HepG2 (cell line): ENCODE results near the gene MCM3. TPM values are rescaled to one million over a fixed set of nuclear protein-coding genes. Genes with fewer than 3 reads are reported as not detected.

ENCODE experiments used
- ATAC-seq: fragments of 200-7000 bp; cut with Tn5 transposase; 3 replicates; pipeline ENCODE4 v1.9.1; 2020; ENCODE audit warnings: mild to moderate bottlenecking, moderate library complexity
- BruUV-seq: library from RNA; stranded (reverse); fragments of 400-500 nt; replicated peaks from 2 replicates; lab custom pipeline; 2021; lab: Mats Ljungman, UMichigan
- CTCF ChIA-PET: fragments of 300-600 bp; formaldehyde crosslinking; extraction: SDS; loops from one replicate; lab custom pipeline; 2021; ENCODE audit warnings: low total read pairs, inconsistent platforms, low intra/inter-chr PET ratio; lab: Yijun Ruan, JAX
- POLR2A ChIA-PET: fragments of 350-600 bp; sonication (Branson Sonifier 250); formaldehyde crosslinking; loops from one replicate; lab custom pipeline; 2020; ENCODE audit warnings: antibody characterized with exemption, inconsistent platforms; lab: Yijun Ruan, JAX
- DNase-seq: peaks from one replicate; pipeline ENCODE4 v3.0.0-alpha.2; 2015; ENCODE audit warnings: low spot score
- FAIRE-seq: peaks from 3 replicates; lab custom pipeline; 2011; peaks lifted over from hg19 to GRCh38; lab: Jason Lieb, UNC
- H2AFZ ChIP-seq: one replicate; pipeline ENCODE4 v1.6.1; 2011; ENCODE audit warnings: low read length, inconsistent platforms
- H3K27ac ChIP-seq: fragments of 300-600 bp; 3 replicates; pipeline ENCODE4 v1.8.0; 2011; ENCODE audit warnings: mixed run types, mild to moderate bottlenecking, mixed read lengths, low read length, inconsistent platforms; ENCODE audit not compliant: insufficient read depth; ENCODE audit errors: extremely low read length
- H3K27me3 ChIP-seq, 2 experiments: fragments of 200-600 bp in 1 of 2; 2 replicates in 1 of 2; 3 replicates in 1 of 2; pipeline versions ENCODE4 v1.6.0 to v1.8.0; 2011; ENCODE audit warnings: low read length in 2 of 2, mild to moderate bottlenecking in 2 of 2, moderate library complexity in 2 of 2, inconsistent platforms in 1 of 2; ENCODE audit not compliant: insufficient read depth in 2 of 2, control insufficient read depth in 1 of 2
- H3K36me3 ChIP-seq, 2 experiments: fragments of 200-600 bp in 1 of 2; replicated peaks in 1 of 2; 2 replicates in 1 of 2; 3 replicates in 1 of 2; pipeline versions ENCODE4 v1.5.1 to v1.8.0; 2011; ENCODE audit warnings: low read length in 2 of 2, inconsistent platforms in 1 of 2; ENCODE audit not compliant: insufficient read depth in 2 of 2, control insufficient read depth in 1 of 2
- H3K4me1 ChIP-seq: 2 replicates; pipeline ENCODE4 v1.5.1; 2012; ENCODE audit warnings: low read length, inconsistent platforms; ENCODE audit not compliant: insufficient read depth
- H3K4me2 ChIP-seq: 2 replicates; pipeline ENCODE4 v1.6.0; 2011; ENCODE audit warnings: low read depth, low read length, inconsistent platforms
- H3K4me3 ChIP-seq, 3 experiments: fragments of 200-600 bp in 1 of 3; sonication (generic), shearing (Covaris generic) in 1 of 3; replicated peaks in 1 of 3; 2 replicates each; pipeline ENCODE4 v1.5.1; 2011 to 2016; ENCODE audit warnings: low read length in 3 of 3, inconsistent platforms in 2 of 3, low read depth in 2 of 3, mild to moderate bottlenecking in 2 of 3, control low read depth in 1 of 3, mixed read lengths in 1 of 3; ENCODE audit not compliant: insufficient read depth in 1 of 3
- H3K79me2 ChIP-seq: one replicate; pipeline ENCODE4 v1.6.1; 2011; ENCODE audit warnings: low read length, inconsistent platforms; ENCODE audit not compliant: insufficient read depth
- H3K9ac ChIP-seq: 2 replicates; pipeline ENCODE4 v1.6.0; 2011; ENCODE audit warnings: mild to moderate bottlenecking, low read depth, low read length, inconsistent platforms; ENCODE audit not compliant: insufficient read depth
- H3K9me3 ChIP-seq: 2 replicates; pipeline ENCODE4 v1.5.1; 2012; ENCODE audit warnings: mild to moderate bottlenecking, low read length
- H4K20me1 ChIP-seq: 2 replicates; pipeline ENCODE4 v1.6.0; 2011; ENCODE audit warnings: inconsistent platforms, mild to moderate bottlenecking, low read length, moderate library complexity; ENCODE audit not compliant: insufficient read depth
- BORCS8-MEF2B ChIP-seq: sonication (generic); formaldehyde crosslinking; IDR thresholded peaks from 2 replicates; pipeline ENCODE4 v1.8.0; 2022; ENCODE audit warnings: mild to moderate bottlenecking, missing genetic modification reagents
- CREB3 ChIP-seq: sonication (generic); formaldehyde crosslinking; IDR thresholded peaks from 2 replicates; pipeline ENCODE4 v1.5.0; 2020; ENCODE audit warnings: missing genetic modification reagents
- FOXA1 ChIP-seq, 2 experiments: fragments of 450-650 bp in 1 of 2; sonication (generic) in 1 of 2; formaldehyde crosslinking in 1 of 2; IDR thresholded peaks; 2 replicates each; pipeline versions ENCODE4 v1.4.0 to v1.6.1; 2016 to 2020; ENCODE audit warnings: missing genetic modification reagents in 1 of 2
- FOXA3 ChIP-seq: IDR thresholded peaks from 2 replicates; pipeline ENCODE4 v1.6.1; 2016; ENCODE audit warnings: missing genetic modification reagents, missing compliant biosample characterization
- MIER2 ChIP-seq: IDR thresholded peaks from 2 replicates; pipeline ENCODE4 v1.6.1; 2016; ENCODE audit warnings: missing biosample characterization, missing genetic modification reagents
- PLSCR1 ChIP-seq: sonication (generic); formaldehyde crosslinking; IDR thresholded peaks from 2 replicates; pipeline ENCODE4 v1.5.0; 2020; ENCODE audit warnings: missing genetic modification reagents, mild to moderate bottlenecking, borderline replicate concordance
- RBFOX2 ChIP-seq: fragments of 200-400 bp; formaldehyde crosslinking; IDR thresholded peaks from 2 replicates; pipeline ENCODE4 v1.6.1; 2017; ENCODE audit warnings: low read depth, mild to moderate bottlenecking, low read length
- RFX3 ChIP-seq: IDR thresholded peaks from 2 replicates; pipeline ENCODE4 v1.6.1; 2016; ENCODE audit warnings: missing biosample characterization, missing genetic modification reagents
- TCF7 ChIP-seq: sonication (generic); IDR thresholded peaks from 2 replicates; pipeline ENCODE4 v1.6.1; 2016; ENCODE audit warnings: antibody characterized with exemption, low read depth
- ZNF24 ChIP-seq: fragments of 450-650 bp; IDR thresholded peaks from 2 replicates; pipeline ENCODE4 v1.6.1; 2017; ENCODE audit warnings: antibody characterized with exemption, mild to moderate bottlenecking
- ZNF251 ChIP-seq: sonication (generic); formaldehyde crosslinking; IDR thresholded peaks from 2 replicates; pipeline ENCODE4 v1.9.0; 2021; ENCODE audit warnings: mild to moderate bottlenecking, missing genetic modification reagents
- WGBS: methylation state at CpG from one replicate; pipeline ENCODE4 v1.1.6; 2017; ENCODE audit warnings: low lambda C conversion rate; 5-methylcytosine and 5-hydroxymethylcytosine counted together
- in situ Hi-C: cut with HindIII; loops from 2 replicates; pipeline ENCODE4 v1.10.0; 2017; ENCODE audit warnings: low pct_unique_long_range_greater_than_20kb; ENCODE audit not compliant: extremely low pct_ligation_motif_present
- intact Hi-C: fragments of 100-400 bp; cut with micrococcal nuclease; formaldehyde crosslinking; loops from one replicate; pipeline ENCODE4 v1.10.0; 2022; ENCODE audit not compliant: unreplicated experiment
- polyA plus RNA-seq, 8 experiments: library from polyadenylated mRNA; depleted of rRNA in 3 of 8; stranded (reverse) in 7 of 8; unstranded in 1 of 8; fragments of >200 nt; fragmentation: Illumina TruSeq in 4 of 8; extraction: Trizol in 4 of 8; gene quantifications; 2 replicates each; pipeline versions ENCODE4 v1.2.1 to v1.2.3, GENCODE V29; 2011 to 2016; ENCODE audit warnings: low read depth in 4 of 8, missing spikeins in 1 of 8, mixed read lengths in 1 of 8; ENCODE audit not compliant: insufficient read depth in 1 of 8
- total RNA-seq, 5 experiments: library from RNA; depleted of rRNA; stranded (reverse); fragments of >200 nt; fragmentation: Illumina TruSeq; extraction: Trizol; gene quantifications; 2 replicates each; pipeline ENCODE4 v1.2.3, GENCODE V29; 2016; ENCODE audit warnings: low read depth in 1 of 5
- TF ChIP-seq, protein P1 (sequence below), 2 experiments: IDR thresholded peaks; 2 replicates each; pipeline ENCODE4 v1.6.1; 2011 to 2012; ENCODE audit warnings: low read length in 2 of 2, borderline replicate concordance in 1 of 2, low read depth in 1 of 2, mild to moderate bottlenecking in 1 of 2, moderate library complexity in 1 of 2

MCM3 gene
- total and polyA plus RNA-seq, 2 of the 13 experiments (the other 11 are each of a cell fraction or from before 2014, with no cell fraction given), result 164 to 288 TPM

- TF ChIP-seq ZNF251 (CRISPR knock-in tag), result no peak
- no peak for TF ChIP-seq TCF7
- TF ChIP-seq PLSCR1, result no peak
- TF ChIP-seq BORCS8-MEF2B (CRISPR knock-in tag), result no peak
- no peak for TF ChIP-seq RFX3 (CRISPR knock-in tag)
- TF ChIP-seq, all 625 proteins: peak for 0
Measured at GRCh38 chr6:52244400-52244799, 40.1 kb downstream of the MCM3 start, which contains the start of gene IL17F (continued).

- DNase-seq (no peak), FAIRE-seq (no peak), ATAC-seq (no peak)
- H3K9ac ChIP-seq, result no peak overlapping the region
- no peaks in the 10 kb centered on the region for H3K79me2 ChIP-seq
- H3K27me3 ChIP-seq, result no peaks in the 10 kb centered on the region
- ChIA-PET POLR2A (no interaction called here), CTCF (no interaction called here)
- H3K4me1 ChIP-seq, result peaks cover 50% of the 10 kb centered on the region
- H3K27ac ChIP-seq, result no peak overlapping the region
- no peak overlapping the region for H3K4me2 ChIP-seq
- TF ChIP-seq FOXA1 (IDR thresholded peaks at IDR 0.05) (no peak), FOXA1 (CRISPR knock-in tag; IDR thresholded peaks at IDR 0.05) (peak; percentile 42; the same call in 1 of the 2 replicates), ZNF24 (0 out of 2 replicates have a peak, but pooled peaks have one; percentile 47), FOXA3 (CRISPR knock-in tag) (peak; percentile 55; the same call in 1 of the 2 replicates), MIER2 (CRISPR knock-in tag) (peak; percentile 91), RBFOX2 (no peak), CREB3 (no peak)
- TF ChIP-seq, protein P1, sequence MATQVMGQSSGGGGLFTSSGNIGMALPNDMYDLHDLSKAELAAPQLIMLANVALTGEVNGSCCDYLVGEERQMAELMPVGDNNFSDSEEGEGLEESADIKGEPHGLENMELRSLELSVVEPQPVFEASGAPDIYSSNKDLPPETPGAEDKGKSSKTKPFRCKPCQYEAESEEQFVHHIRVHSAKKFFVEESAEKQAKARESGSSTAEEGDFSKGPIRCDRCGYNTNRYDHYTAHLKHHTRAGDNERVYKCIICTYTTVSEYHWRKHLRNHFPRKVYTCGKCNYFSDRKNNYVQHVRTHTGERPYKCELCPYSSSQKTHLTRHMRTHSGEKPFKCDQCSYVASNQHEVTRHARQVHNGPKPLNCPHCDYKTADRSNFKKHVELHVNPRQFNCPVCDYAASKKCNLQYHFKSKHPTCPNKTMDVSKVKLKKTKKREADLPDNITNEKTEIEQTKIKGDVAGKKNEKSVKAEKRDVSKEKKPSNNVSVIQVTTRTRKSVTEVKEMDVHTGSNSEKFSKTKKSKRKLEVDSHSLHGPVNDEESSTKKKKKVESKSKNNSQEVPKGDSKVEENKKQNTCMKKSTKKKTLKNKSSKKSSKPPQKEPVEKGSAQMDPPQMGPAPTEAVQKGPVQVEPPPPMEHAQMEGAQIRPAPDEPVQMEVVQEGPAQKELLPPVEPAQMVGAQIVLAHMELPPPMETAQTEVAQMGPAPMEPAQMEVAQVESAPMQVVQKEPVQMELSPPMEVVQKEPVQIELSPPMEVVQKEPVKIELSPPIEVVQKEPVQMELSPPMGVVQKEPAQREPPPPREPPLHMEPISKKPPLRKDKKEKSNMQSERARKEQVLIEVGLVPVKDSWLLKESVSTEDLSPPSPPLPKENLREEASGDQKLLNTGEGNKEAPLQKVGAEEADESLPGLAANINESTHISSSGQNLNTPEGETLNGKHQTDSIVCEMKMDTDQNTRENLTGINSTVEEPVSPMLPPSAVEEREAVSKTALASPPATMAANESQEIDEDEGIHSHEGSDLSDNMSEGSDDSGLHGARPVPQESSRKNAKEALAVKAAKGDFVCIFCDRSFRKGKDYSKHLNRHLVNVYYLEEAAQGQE (IDR thresholded peaks at IDR 0.05; ENCODE audit: borderline replicate concordance in 1 of 2, low read depth in 1 of 2, low read length in 2 of 2), result peak; percentile 32 to 92
- H3K4me3 ChIP-seq, result no peak overlapping the region
- no peaks in the 10 kb centered on the region for H3K9me3 ChIP-seq
- H3K36me3 ChIP-seq, result no peaks in the 10 kb centered on the region
- WGBS, result 78% methylated on average over 4 of the region's 4 CpGs
- in situ Hi-C loops (no loop called here), intact Hi-C loops (no loop called here)
- no peaks in the 10 kb centered on the region for H4K20me1 ChIP-seq
- no TSS peak for BruUV-seq
- no peak overlapping the region for H2AFZ ChIP-seq
Measured at GRCh38 chr6:52243282-52243893, 41.2 kb downstream of the MCM3 start.
